Inferior parietal cortex (tissue), 1 donor: ENCODE measurements around the gene FHIP2A.
A peak's percentile ranks its signal among the peaks of the same experiment; 100 is the strongest.
"Not testable (repeated sequence)": the region's sequence is repeated elsewhere in the genome, so short reads cannot be mapped to it uniquely, and the experiment has no call there.

Experiments
- DNase-seq: peaks from one replicate; pipeline ENCODE4 v3.0.0-alpha.2; 2016; ENCODE audit errors: extremely low spot score

Gene FHIP2A

DNA sequence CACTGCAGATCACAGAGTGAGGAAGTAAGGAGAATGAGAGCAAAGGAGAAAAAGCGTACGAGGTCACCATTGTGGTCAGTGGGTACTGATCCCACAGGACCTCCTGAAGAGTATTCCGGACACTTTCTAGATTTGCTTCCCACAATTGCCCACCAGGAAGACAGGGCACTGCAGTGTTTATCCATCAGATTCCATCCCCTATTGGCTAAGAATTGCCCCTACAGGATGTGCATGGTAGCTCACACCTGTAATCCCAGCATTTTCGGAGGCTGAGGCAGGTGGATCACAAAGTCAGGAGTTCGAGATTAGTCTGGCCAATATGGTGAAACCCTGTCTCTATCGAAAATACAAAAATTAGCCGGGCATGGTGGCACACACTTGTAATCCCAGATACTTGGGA is 5.3 kb upstream of the FHIP2A start:
- no peak for DNase-seq

DNA sequence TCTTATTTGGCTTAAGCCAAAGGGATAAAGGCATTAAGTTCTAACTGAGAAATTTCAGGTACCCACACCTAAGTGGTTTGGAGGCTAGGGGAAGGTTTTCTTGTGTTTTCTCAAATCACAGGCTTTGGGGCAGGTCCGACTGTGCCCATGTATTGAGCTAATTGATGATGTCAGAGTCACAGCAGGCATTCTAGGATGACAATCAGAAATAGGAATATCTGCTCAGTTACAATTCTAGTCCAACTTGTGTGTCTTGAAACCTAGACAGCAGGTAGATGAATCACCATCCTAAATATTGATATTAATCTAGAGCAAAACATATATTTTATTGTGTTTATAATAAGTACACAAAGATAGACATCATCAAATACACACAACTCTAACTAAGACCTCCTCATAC is 2.3 kb upstream of the FHIP2A start:
- no peak for DNase-seq

DNA sequence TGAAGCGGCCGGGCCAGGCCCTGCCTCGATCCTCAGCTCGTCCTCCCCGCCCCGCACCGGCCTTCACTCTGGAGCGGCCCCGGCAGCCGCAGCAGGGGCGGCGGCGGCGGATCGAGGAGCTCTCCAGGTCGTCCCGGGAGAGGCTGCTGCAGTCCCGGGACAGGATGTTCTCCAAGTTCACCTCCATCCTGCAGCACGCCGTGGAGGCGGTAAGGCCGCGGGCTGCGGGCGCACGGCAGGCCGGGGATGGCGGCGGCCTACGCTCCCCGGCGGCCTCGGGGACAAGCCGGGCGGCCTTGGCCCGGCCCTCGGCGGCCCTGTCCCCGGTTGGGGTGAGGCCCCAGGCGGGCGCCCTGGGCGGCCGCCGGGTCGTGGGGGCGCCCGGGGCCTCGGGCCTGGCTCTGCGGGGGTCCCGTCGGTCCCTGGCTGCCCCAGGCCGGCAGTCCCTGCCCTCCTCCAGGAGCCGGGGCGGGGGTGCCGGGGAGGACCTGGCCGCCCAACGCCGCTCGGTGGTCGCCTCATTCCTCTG is 399 bp downstream of the FHIP2A start:
- peak; percentile 29 for DNase-seq

DNA sequence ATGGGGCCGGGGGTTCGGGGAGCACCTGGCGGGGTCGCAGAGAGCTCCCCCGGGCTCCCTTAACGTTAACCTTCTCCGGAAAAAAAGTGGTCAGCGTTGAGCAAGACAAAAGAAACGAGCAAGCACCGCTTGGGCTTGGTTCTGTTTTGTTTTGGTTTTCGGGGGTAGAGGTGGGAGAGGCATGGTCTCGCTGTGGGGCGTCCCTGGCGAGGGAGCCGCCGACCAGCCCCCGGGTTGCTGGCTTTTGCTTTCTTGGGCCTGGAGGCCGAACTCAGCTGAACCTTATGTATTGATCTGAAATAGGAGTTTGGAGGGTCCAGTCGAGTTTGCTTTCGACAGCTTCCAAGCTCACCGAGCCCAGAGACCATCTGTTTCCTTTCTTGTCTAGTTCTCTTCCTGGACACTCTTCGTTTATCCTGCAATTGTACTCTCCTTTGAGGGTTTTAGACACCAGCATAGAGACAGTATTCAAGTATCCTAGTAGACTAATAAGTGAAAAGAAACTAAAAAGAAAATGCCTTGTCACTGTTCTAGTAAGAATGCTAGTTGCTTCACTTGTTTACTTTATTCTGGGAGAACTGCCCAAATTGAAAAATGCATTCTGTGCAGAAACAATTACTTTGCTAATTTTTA is 980 bp downstream of the FHIP2A start:
- DNase-seq, result peak; percentile 50

DNA sequence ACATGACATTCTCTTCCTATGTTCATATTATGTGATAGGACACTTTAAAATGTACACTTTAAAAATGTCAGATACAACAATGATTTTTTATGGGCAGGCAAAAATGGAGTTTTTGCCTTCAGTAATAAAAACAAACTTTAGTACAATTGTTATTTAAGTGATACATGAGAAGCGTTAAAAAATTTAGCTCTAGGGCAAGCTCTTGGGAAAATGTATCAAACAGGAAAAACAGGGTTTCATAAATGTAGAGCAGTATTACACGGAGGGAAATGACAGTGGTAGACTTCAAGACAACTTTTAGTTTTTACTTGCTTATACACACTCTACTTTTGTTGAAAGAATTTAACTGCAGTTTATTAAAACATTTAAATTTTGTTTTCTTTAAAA is 1.5 kb downstream of the FHIP2A start:
- no peak for DNase-seq

DNA sequence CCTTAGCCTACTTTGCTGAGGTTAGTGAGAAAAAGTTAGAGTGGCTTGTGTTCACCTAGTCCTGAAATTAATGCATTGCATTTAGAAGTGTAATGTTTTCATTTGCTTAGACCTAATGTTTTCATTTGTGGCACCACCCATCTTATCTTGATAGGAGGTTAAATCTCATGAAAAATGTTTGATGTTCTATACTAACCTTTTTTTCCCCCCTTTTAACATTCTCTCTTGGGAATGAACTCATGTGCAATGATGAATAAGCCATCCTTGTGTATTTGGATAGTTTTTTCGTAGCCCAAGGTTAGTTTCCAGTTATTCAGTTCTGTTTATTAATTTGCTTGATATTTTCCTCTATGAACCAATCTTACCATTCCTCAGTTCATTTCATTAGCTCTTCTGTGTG is 2.8 kb downstream of the FHIP2A start:
- DNase-seq, result no peak

DNA sequence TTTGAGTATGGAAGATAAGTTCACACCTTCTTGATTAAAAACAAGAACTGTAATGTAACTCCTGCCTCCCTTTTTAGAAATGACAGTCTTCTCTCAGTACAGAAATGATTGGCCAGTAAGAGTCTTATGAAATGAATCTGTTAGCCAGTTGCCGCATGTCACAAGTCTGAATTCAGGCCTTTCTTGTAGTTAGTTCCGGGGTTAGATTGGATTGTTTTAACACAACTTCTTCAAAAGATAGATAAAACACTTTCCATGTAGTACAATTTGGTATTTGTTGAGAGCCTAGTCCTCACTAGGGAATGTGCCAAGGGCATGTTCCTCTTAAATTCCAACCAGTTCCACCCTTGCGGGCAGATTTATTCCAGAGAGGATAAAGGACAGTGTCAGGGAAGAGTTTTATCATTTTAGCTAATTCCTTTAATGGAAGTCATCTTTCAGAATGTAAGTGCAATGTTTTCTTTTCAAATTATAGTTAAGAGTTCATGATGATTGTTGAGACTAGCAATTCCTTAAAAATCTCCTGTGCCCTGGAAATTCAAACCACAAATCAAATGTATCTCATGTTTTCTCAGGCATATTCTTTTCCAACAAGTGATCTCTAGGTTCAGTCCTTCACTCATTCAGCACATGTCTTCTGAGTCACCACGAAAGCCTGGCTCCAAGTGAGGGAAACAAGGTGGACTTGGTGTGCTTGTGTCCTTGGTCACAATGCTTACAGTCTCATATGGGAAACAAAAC is 4.1 kb downstream of the FHIP2A start:
- DNase-seq, result no peak

DNA sequence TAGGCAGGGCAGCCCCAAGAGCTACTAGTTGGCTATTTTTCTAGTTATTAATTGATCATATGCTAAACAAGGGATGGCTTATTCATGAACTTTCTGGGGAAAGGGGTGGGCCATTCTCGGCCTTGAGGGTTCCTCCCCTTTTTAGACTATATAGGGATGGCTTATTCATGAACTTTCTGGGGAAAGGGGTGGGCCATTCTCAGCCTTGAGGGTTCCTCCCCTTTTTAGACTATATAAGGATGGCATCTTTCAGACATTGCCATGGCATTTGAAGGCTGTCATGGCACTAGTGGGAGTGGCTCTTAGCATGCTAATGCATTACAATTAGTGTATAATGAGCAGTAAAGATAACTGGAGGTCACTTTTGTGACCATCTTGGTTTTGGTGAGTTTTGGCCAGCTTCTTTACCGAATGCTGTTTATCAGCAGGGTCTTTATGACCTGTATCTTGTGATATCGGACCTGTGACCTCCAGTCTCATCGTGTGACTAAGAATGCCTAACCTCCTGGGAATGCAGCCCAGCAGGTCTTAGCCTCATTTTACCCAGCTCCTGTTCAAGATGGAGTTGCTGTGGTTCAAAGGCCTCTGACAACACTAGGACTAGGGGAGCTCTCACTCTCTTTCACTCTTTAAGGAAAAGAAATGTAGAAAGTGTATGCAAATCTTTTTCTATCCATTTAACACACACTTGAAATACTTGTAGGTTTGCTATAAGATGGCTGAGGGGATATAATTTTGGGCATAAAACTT is 7.8 kb downstream of the FHIP2A start:
- DNase-seq, result no peak

DNA sequence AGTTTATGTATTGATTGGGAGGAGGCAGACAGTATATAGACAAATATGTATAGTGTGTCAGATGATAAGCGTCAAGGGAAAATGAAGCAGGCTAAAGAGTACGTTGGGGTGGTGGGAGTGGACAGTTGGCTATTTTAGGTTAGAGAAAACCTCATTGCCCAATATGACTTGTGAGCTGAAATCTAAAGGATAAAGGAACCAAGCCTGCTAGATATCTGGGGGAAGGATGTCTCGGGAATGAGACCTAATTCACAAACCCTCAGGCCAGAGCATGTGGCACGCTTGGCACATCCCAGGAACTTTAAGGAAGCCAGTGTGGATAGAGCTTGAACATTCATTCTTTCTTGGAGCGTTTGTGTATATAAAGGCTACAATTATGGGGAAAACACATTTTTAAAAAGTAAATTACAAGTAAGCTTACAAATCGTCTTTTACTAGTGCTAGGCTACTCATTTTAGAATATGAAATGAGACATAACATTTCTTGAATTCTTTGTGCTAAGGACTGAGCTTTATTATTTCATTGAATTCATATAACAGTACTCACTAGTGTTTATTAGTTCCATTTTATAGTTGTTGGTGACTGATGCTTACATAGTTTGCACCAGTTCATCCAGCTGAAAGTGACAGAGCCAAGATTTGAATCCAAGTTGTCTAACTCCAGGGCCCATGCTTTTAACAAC is 9.7 kb downstream of the FHIP2A start:
- DNase-seq, result no peak

DNA sequence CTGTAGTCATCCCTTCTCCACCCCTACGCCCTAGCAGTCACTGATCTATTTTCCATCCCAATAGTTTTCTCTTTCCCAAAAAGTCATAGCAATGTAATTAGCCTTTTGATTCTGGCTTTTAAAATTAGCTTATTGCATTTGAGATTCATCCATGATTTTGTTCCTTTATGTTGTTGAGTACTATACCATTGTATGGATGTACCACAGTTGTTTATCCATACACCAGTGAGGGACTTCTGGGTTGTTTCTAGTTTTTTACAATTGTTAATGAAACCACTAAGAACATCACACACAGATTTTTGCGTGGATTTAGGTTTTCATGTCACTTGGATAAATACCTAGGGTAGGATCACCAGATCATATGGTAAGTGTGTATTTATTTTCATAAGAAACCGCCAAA is 16.1 kb downstream of the FHIP2A start:
- no peak for DNase-seq

DNA sequence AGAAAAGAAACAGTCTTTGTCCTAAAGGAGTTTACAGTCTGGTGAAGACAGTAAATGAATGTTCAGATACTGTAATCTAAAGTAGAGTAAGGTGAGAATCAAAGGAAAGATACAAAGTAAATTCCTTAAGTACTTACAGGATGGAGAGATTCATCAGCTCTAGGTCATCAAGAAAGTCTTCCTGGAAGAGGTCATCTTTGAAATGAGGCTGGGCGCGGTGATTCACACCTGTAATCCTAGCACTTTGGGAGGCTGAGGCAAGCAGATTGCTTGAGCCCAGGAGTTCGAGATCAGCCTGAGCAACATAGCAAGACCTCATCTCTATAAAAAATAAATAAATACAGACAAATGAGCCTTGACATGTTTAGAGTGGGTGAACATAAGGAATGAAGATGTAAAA is 18.3 kb downstream of the FHIP2A start:
- no peak for DNase-seq

DNA sequence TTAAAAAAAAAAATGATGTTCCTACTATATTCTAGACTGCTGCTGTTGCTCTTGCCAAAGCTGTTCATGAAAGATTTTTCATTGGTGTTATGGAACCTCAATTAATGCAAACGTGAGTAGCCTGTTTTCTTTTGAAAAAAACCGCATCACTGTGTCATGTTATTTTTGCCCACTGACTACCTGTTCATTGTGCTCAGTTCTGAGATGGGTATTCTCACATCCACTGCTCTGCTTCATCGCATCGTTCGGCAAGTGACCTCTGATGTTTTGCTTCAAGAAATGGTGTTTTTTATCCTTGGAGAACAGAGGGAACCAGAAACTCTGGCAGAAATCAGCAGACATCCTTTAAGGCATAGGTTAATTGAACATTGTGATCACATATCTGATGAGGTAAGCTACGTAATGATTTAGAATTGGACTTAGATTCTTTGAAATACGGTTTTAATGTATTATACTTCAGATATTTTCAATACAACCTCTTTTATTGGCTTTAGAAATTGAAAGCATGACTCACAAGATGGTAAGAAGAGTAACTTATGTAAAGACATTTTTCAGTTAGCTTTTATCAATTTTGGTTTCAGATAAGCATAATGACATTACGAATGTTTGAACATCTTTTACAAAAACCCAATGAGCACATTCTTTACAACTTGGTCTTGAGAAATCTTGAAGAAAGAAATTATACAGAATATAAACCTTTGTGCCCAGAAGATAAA is 24.6 kb downstream of the FHIP2A start:
- DNase-seq, result no peak

DNA sequence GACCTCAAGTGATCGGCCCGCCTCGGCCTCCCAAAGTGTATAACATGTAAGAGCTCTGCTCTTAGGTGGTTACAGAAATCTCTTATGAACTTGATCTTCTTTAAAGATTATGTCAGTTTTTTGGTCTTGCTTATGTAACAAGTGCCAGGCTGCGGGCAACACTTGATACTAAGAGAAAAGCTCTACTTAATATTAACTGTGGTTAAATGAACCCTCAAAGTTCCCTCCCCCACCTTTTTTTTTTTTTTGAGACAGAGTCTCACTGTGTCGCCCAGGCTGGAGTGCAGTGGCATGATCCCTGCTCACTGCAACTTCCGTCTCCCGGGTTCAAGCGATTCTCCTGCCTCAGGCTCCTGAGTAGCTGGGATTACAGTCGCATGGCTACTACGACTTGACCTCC is 25.9 kb downstream of the FHIP2A start:
- not testable (repeated sequence) for DNase-seq

DNA sequence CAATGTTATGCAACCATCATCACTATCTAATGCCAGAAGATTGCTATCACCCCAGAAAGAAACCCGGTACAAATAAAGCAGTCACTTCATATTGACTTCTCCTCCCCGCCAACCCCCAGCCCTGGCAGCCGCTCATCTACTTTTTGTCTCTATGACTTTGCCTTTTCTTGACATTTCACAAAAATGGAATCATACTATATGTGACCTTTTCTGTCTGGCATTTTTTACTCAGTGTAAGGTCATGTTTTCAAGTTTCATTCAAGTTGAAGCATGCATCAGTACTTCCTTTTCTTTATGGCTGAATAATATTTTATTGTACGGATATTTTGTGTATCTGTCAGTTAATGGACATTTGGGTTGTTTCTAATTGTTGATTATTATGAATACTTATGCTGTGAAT is 28.1 kb downstream of the FHIP2A start:
- no peak for DNase-seq

DNA sequence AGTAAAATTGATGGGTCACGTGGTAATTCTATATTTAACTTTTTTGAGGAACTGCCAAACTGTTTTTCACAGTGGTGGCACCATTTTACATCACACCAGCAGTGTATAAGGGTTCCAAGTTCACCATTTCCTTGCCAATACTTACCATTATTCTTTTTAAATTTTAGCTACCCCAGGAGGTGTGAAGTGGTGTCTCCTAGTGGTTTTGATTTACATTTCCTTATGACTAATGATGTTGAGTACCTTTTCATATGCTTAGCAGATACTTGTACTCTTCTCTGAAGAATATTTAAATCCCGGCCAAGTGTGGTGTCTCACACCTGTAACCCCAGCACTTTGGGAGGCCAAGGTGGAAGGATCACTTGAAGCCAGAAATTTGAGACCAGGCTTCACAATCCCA is 28.5 kb downstream of the FHIP2A start:
- no peak for DNase-seq

DNA sequence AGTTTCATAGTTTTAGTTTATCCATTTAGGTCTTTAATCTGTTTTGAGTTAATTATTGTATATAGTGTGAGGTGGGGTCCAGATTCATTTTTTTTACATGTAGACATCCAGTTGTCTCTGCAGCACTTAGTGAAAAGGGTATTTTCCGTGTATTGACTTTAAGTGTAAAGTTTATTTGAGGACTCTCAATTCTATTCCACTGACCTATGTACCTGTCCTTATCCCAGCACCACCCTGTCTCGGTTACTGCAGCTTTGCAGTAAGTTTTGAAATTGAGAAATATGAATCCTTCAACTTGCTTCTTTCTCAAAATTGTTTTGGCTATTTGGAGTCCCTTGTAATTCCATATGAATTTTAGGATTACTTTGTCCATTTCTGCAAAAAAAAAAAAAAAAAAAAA is 29.8 kb downstream of the FHIP2A start:
- DNase-seq, result no peak

DNA sequence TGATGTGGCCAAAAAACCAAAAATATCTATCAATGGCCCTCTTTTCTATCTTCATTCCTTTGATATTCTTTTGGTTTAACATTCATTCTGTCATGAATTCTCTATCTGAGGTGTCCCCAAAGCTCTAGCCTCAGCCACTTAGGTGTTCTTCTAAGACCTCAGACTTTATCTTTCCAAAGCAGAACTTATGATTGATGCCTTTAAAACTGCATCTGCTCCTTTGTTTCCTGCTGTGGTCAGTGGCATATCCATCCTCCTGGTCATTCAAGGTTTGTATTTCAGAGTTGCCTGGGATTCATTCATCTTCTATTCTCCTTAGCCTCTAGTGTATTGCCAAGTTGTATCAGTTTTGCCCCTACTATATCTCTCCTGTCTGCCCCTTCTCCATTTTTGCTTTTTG is 30.6 kb downstream of the FHIP2A start:
- DNase-seq, result no peak

DNA sequence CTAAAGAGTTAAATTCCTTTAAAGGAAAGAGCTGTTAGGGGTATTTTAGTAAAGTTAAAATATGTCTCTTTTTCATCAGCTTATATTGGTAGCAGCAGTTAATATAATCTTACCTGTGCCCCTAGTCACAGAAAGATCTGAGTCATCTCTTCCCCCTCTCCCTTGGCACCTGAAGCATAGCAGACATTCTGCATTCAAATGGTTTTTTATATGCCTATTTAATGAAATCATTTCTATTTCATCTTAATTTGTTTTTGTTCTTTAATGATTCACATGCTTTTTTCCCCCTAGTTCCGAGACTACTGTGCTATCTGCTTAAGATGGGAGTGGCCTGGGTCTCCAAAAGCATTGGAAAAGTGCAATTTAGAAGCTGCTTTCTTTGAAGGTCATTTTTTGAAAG is 33.3 kb downstream of the FHIP2A start:
- no peak for DNase-seq

DNA sequence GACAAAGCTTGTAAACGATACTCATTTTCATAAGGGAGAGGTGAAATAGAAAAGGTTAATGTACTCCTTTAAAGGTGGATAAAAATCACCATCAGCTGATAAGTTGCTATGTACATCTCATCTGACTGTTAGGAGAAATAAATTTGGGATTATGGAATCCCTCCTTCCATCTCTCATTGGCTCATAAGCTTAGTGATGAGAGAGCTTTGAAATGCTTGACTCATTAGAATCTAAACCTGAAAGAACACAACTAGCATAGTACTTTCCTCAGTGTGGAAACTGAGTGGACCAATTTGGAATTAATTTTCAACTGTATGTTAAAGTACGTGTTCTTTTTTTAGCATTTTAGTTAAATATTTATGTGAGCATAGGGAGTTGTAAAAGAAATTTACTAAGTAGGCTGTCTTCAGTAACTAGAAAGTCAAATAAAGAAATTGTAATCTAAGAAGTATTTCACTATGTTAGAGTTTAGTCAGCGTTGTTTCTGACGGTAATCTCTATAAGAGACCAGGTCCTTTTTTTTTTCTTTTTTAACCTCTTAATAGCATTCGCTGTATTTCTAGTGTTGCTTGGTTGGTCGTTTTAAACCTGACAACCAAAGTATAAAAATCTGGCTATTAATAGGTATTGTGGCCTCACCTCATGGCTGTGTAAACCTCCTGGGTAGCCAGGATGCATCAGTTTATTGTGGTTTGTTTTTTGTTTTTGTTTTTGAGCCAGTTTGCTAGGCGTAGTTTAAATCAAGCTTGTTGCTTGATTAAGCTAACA is 34.4 kb downstream of the FHIP2A start:
- no peak for DNase-seq

DNA sequence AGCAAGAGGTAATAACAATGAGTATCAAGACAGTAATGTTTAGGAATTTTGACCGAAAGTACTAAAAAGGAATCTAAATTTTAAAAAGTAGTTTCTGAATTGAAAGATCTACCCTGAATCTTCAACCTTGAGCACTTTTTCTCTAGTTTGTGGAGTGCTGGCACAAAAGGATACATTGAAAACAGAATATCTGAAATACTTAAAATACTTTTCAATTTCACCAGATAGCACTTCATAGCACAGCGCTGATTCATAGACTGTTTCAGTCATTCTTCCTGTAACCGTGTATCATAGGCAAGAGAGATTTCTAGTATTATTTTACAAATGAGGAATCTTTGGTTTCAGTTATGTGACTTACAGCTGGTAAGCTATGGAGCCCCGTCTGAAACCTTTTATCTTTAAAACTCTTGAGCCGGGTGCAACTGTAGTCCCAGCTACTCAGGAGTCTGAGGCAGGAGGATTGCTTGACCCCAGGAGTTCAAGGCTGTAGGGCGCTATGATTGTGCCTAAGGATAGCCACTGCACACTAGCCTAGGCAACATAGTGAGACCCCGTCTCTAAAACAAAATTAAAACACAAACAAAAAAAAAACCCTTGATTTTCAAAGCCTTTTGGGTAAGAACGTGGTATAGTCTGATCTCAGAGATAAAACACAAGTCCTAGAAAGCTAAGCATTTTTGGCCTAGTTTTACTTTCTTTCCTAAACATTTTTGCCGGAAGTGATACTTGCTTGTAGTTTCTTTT is 35.1 kb downstream of the FHIP2A start:
- DNase-seq, result no peak
